CD4-positive, alpha-beta T cell (primary cell): ENCODE results near the gene GDF7. TPM values are rescaled to one million over a fixed set of nuclear protein-coding genes. Genes with fewer than 3 reads are reported as not detected.

Experiments used
- ATAC-seq: fragments of 200-7000 bp; cut with Tn5 transposase; one replicate; pipeline ENCODE4 v1.10.0; 2022; ENCODE audit warnings: mild to moderate bottlenecking; ENCODE audit not compliant: poor library complexity
- CTCF ChIA-PET: fragments of 350-600 bp; sonication (Branson Sonifier 250); formaldehyde crosslinking; loops from one replicate; lab custom pipeline; 2021; ENCODE audit warnings: antibody characterized with exemption, inconsistent platforms; lab: Charles Lee
- POLR2A ChIA-PET: fragments of 350-600 bp; sonication (Branson Sonifier 250); formaldehyde crosslinking; loops from one replicate; lab custom pipeline; 2021; ENCODE audit warnings: antibody characterized with exemption, inconsistent platforms; lab: Charles Lee
- DNase-seq, 14 experiments: peaks; one replicate each; pipeline ENCODE4 v3.0.0-alpha.2; 2013 to 2020; ENCODE audit warnings: mixed read lengths in 2 of 14
- H3K27ac ChIP-seq, 2 donors: one replicate each; pipeline versions ENCODE4 v1.5.1 to v1.7.0; 2013; ENCODE audit warnings: low read length in 2 of 2, low read depth in 1 of 2, mild to moderate bottlenecking in 1 of 2
- H3K27me3 ChIP-seq, 2 experiments: 1 replicate in 1 of 2; 2 replicates in 1 of 2; pipeline versions ENCODE4 v1.6.1 to v1.7.0; 2013; ENCODE audit warnings: low read length in 2 of 2, control low read depth in 1 of 2, mild to moderate bottlenecking in 1 of 2, moderate library complexity in 1 of 2; ENCODE audit not compliant: insufficient read depth in 2 of 2, control insufficient read depth in 1 of 2
- H3K36me3 ChIP-seq: one replicate; pipeline ENCODE4 v1.6.1; 2013; ENCODE audit warnings: low read length, control low read depth; ENCODE audit not compliant: insufficient read depth
- H3K4me1 ChIP-seq: one replicate; pipeline ENCODE4 v1.6.1; 2013; ENCODE audit warnings: low read length, control low read depth; ENCODE audit not compliant: insufficient read depth
- H3K4me3 ChIP-seq: one replicate; pipeline ENCODE4 v1.5.1; 2013; ENCODE audit warnings: mild to moderate bottlenecking, low read length, moderate library complexity
- H3K9me3 ChIP-seq, 2 experiments: 1 replicate in 1 of 2; 2 replicates in 1 of 2; pipeline versions ENCODE4 v1.6.1 to v1.7.0; 2013; ENCODE audit warnings: low read length in 2 of 2, mild to moderate bottlenecking in 2 of 2, control low read depth in 1 of 2, moderate library complexity in 1 of 2; ENCODE audit not compliant: control insufficient read depth in 1 of 2, insufficient read depth in 1 of 2
- H3K27ac Mint-ChIP-seq: one replicate; pipeline ENCODE4 v1.8.0; 2020; ENCODE audit warnings: mixed read lengths
- H3K27me3 Mint-ChIP-seq: one replicate; pipeline ENCODE4 v1.8.0; 2021; ENCODE audit warnings: mixed read lengths
- H3K36me3 Mint-ChIP-seq: one replicate; pipeline ENCODE4 v1.8.0; 2021; ENCODE audit warnings: low read depth, mixed read lengths
- H3K4me1 Mint-ChIP-seq: one replicate; pipeline ENCODE4 v1.8.0; 2021; ENCODE audit warnings: low read depth, mixed read lengths
- H3K4me3 Mint-ChIP-seq: one replicate; pipeline ENCODE4 v1.8.0; 2020; ENCODE audit warnings: mild to moderate bottlenecking, mixed read lengths
- H3K9me3 Mint-ChIP-seq: one replicate; pipeline ENCODE4 v1.8.0; 2020; ENCODE audit warnings: mixed read lengths
- CTCF ChIP-seq: fragments of 200-600 bp; IDR thresholded peaks from one replicate; pipeline ENCODE4 v1.8.0; 2022; ENCODE audit warnings: antibody characterized with exemption, mild to moderate bottlenecking
- intact Hi-C, 2 experiments: fragments of 100-400 bp; cut with DNase I in 1 of 2; cut with micrococcal nuclease in 1 of 2; formaldehyde crosslinking; loops; one replicate each; pipeline versions ENCODE4 v1.15.1 to v1.9.0; 2023 to 2025; cut with DNase I, micrococcal nuclease
- total RNA-seq, 174 experiments: library from RNA in 2 of 174; stranded (reverse) in 2 of 174; gene quantifications; one replicate each; pipeline ENCODE4 v1.2.3 and lab custom pipeline; 2021 to 2026

The GDF7 gene
- total RNA-seq, 2 experiments from 2014 or later, result 0.05 to 0.14 TPM

- ATAC-seq (no peak), DNase-seq (no peak)
- Histone ChIP-seq H3K4me3 (no peak overlapping the region), H3K9me3 (no peaks in the 10 kb centered on the region), H3K27me3 (no peaks in the 10 kb centered on the region), H3K27ac (no peak overlapping the region), H3K4me1 (no peaks in the 10 kb centered on the region), H3K36me3 (peaks cover 7% of the 10 kb centered on the region)
- ChIA-PET POLR2A (no interaction called here), CTCF (no interaction called here)
- Mint-ChIP-seq H3K4me1 (no peaks in the 10 kb centered on the region), H3K27ac (no peak overlapping the region), H3K27me3 (no peaks in the 10 kb centered on the region), H3K36me3 (peaks cover 24% of the 10 kb centered on the region), H3K4me3 (no peak overlapping the region), H3K9me3 (no peaks in the 10 kb centered on the region)
- no peak for TF ChIP-seq CTCF
- intact Hi-C loops, result no loop called here
These were observed 37.8 kb upstream of the GDF7 start for GRCh38 chr2:20629181-20629580.

GRCh38 chr2:20629581-20630171 is 37.3 kb upstream of the GDF7 start:
- no peak for TF ChIP-seq CTCF
- Mint-ChIP-seq H3K4me1 (no peaks in the 10 kb centered on the region), H3K36me3 (peaks cover 24% of the 10 kb centered on the region), H3K9me3 (no peaks in the 10 kb centered on the region), H3K27me3 (no peaks in the 10 kb centered on the region), H3K27ac (no peak overlapping the region), H3K4me3 (no peak overlapping the region)
- Histone ChIP-seq H3K36me3 (peaks cover 8% of the 10 kb centered on the region), H3K4me3 (no peak overlapping the region), H3K4me1 (no peaks in the 10 kb centered on the region), H3K9me3 (no peaks in the 10 kb centered on the region), H3K27me3 (no peaks in the 10 kb centered on the region), H3K27ac (no peak overlapping the region)
- POLR2A ChIA-PET, result no interaction called here
- ATAC-seq, result no peak
- no peak for DNase-seq
- CTCF ChIA-PET, result no interaction called here
- intact Hi-C loops, result no loop called here

GRCh38 chr2:20630967-20631366 is 36.0 kb upstream of the GDF7 start:
- H3K4me3 ChIP-seq, result no peak overlapping the region
- Mint-ChIP-seq H3K27me3 (no peaks in the 10 kb centered on the region), H3K4me1 (no peaks in the 10 kb centered on the region), H3K9me3 (no peaks in the 10 kb centered on the region), H3K27ac (no peak overlapping the region), H3K4me3 (no peak overlapping the region), H3K36me3 (peaks cover 28% of the 10 kb centered on the region)
- TF ChIP-seq CTCF, result no peak
- no peaks in the 10 kb centered on the region for H3K4me1 ChIP-seq
- H3K27me3 ChIP-seq, result no peaks in the 10 kb centered on the region
- peaks cover 12% of the 10 kb centered on the region for H3K36me3 ChIP-seq
- ATAC-seq (no peak), DNase-seq (no peak)
- intact Hi-C loops, result no loop called here
- H3K9me3 ChIP-seq, result no peaks in the 10 kb centered on the region
- POLR2A ChIA-PET, result no interaction called here
- no peak overlapping the region for H3K27ac ChIP-seq
- CTCF ChIA-PET, result no interaction called here
